HEK293T (cell line): ENCODE measurements around the gene EPHB1.

ENCODE experiments used
- CTBP1 ChIP-seq: fragments of 450-650 bp; IDR thresholded peaks from 2 replicates; pipeline ENCODE4 v1.6.1; 2016; ENCODE audit warnings: borderline replicate concordance
- FOXK2 ChIP-seq: fragments of 450-650 bp; IDR thresholded peaks from 2 replicates; pipeline ENCODE4 v1.6.1; 2016; ENCODE audit warnings: mild to moderate bottlenecking
- FOXM1 ChIP-seq: fragments of 450-650 bp; IDR thresholded peaks from 2 replicates; pipeline ENCODE4 v1.6.1; 2017; ENCODE audit warnings: mild to moderate bottlenecking, borderline replicate concordance
- HDGF ChIP-seq: fragments of 450-650 bp; IDR thresholded peaks from 2 replicates; pipeline ENCODE4 v1.6.1; 2017; ENCODE audit warnings: antibody characterized with exemption, borderline replicate concordance
- LEF1 ChIP-seq: fragments of 450-650 bp; IDR thresholded peaks from 2 replicates; pipeline ENCODE4 v1.6.1; 2017; ENCODE audit warnings: mild to moderate bottlenecking, borderline replicate concordance
- NFRKB ChIP-seq: fragments of 450-650 bp; IDR thresholded peaks from 2 replicates; pipeline ENCODE4 v1.6.1; 2016; ENCODE audit warnings: mild to moderate bottlenecking, moderate library complexity
- TARDBP ChIP-seq: fragments of 450-650 bp; IDR thresholded peaks from 2 replicates; pipeline ENCODE4 v1.6.1; 2016

- no peak for TF ChIP-seq CTBP1
- TF ChIP-seq LEF1 = no peak
- TF ChIP-seq HDGF = no peak
- no peak for TF ChIP-seq FOXK2
- TF ChIP-seq FOXM1 = no peak
- TF ChIP-seq TARDBP = no peak
- TF ChIP-seq NFRKB = no peak
Measured at GRCh38 chr3:135170732-135171131, 375.7 kb downstream of the EPHB1 start.
